Activated B cell treated with CpG ODN at 0.5 μM for 24 hours (primary cell): ENCODE results near the gene HHIPL1. TPM values are rescaled to one million over a fixed set of nuclear protein-coding genes. Genes with fewer than 3 reads are reported as not detected.

ENCODE experiments used
- ATAC-seq: fragments of 200-7000 bp; cut with Tn5 transposase; one replicate; pipeline ENCODE4 v1.10.0; 2021; ENCODE audit warnings: low read depth, mild to moderate bottlenecking, moderate library complexity
- CTCF ChIA-PET: fragments of 350-600 bp; sonication (Branson Sonifier 250); formaldehyde crosslinking; loops from one replicate; lab custom pipeline; 2021; ENCODE audit warnings: antibody characterized with exemption; lab: Charles Lee
- POLR2A ChIA-PET: fragments of 350-600 bp; sonication (Branson Sonifier 250); formaldehyde crosslinking; loops from one replicate; lab custom pipeline; 2021; ENCODE audit warnings: antibody characterized with exemption; lab: Charles Lee
- DNase-seq: peaks from one replicate; pipeline ENCODE4 v3.0.0; 2022
- H3K27ac Mint-ChIP-seq: one replicate; pipeline ENCODE4 v1.8.0; 2020; ENCODE audit warnings: mixed read lengths
- H3K27me3 Mint-ChIP-seq: one replicate; pipeline ENCODE4 v1.8.0; 2021; ENCODE audit warnings: mixed read lengths
- H3K36me3 Mint-ChIP-seq: one replicate; pipeline ENCODE4 v1.8.0; 2021; ENCODE audit warnings: low read depth, mixed read lengths
- H3K4me1 Mint-ChIP-seq: one replicate; pipeline ENCODE4 v1.8.0; 2021; ENCODE audit warnings: mixed read lengths
- H3K4me3 Mint-ChIP-seq: one replicate; pipeline ENCODE4 v1.8.0; 2020; ENCODE audit warnings: mild to moderate bottlenecking, mixed read lengths
- H3K9me3 Mint-ChIP-seq: one replicate; pipeline ENCODE4 v1.8.0; 2020; ENCODE audit warnings: mixed read lengths
- CTCF ChIP-seq: fragments of 200-600 bp; IDR thresholded peaks from one replicate; pipeline ENCODE4 v1.8.0; 2022; ENCODE audit warnings: antibody characterized with exemption, mild to moderate bottlenecking
- intact Hi-C: fragments of 100-400 bp; cut with micrococcal nuclease; formaldehyde crosslinking; loops from one replicate; pipeline ENCODE4 v1.15.1; 2024
- total RNA-seq: library from RNA; stranded (reverse); gene quantifications from 2 replicates; pipeline ENCODE4 v1.2.3, GENCODE V29; 2022

Gene HHIPL1
- total RNA-seq, 1 donor from 2014 or later = not detected

GRCh38 chr14:99676657-99677056, 31.7 kb downstream of the HHIPL1 start:
- TF ChIP-seq CTCF = no peak
- no peak overlapping the region for H3K27ac Mint-ChIP-seq
- H3K27me3 Mint-ChIP-seq = peaks cover 16% of the 10 kb centered on the region
- H3K4me3 Mint-ChIP-seq = no peak overlapping the region
- ChIA-PET POLR2A (no interaction called here), CTCF (no interaction called here)
- no peaks in the 10 kb centered on the region for H3K36me3 Mint-ChIP-seq
- intact Hi-C loops = no loop called here
- ATAC-seq = no peak
- peaks cover 6% of the 10 kb centered on the region for H3K4me1 Mint-ChIP-seq
- H3K9me3 Mint-ChIP-seq = peaks cover 7% of the 10 kb centered on the region
- no peak for DNase-seq

GRCh38 chr14:99677231-99678140, 32.6 kb downstream of the HHIPL1 start:
- no peak overlapping the region for H3K27ac Mint-ChIP-seq
- ChIA-PET CTCF (no interaction called here), POLR2A (no interaction called here)
- DNase-seq = no peak
- H3K4me1 Mint-ChIP-seq = peaks cover 5% of the 10 kb centered on the region
- peaks cover 16% of the 10 kb centered on the region for H3K27me3 Mint-ChIP-seq
- H3K4me3 Mint-ChIP-seq = no peak overlapping the region
- H3K9me3 Mint-ChIP-seq = peaks cover 7% of the 10 kb centered on the region
- no peaks in the 10 kb centered on the region for H3K36me3 Mint-ChIP-seq
- no peak for ATAC-seq
- no peak for TF ChIP-seq CTCF
- intact Hi-C loops = no loop called here

- Mint-ChIP-seq H3K4me3 (no peak overlapping the region), H3K36me3 (no peaks in the 10 kb centered on the region), H3K9me3 (peaks cover 7% of the 10 kb centered on the region), H3K27me3 (peaks cover 17% of the 10 kb centered on the region), H3K4me1 (peaks cover 5% of the 10 kb centered on the region), H3K27ac (no peak overlapping the region)
- no peak for TF ChIP-seq CTCF
- ChIA-PET CTCF (no interaction called here), POLR2A (no interaction called here)
- ATAC-seq = no peak
- intact Hi-C loops = no loop called here
- DNase-seq = no peak
Observed at GRCh38 chr14:99678198-99678597, 33.3 kb downstream of the HHIPL1 start.

- ChIA-PET POLR2A (interaction anchor here (0.6 kb wide), 1 partner anchor 40 kb away, joined by 6 read pairs; no protein-coding TSS in a partner anchor), CTCF (no interaction called here)
- Mint-ChIP-seq H3K4me1 (peaks cover 9% of the 10 kb centered on the region), H3K9me3 (peaks cover 7% of the 10 kb centered on the region), H3K27me3 (peaks cover 16% of the 10 kb centered on the region), H3K36me3 (peaks cover 3% of the 10 kb centered on the region), H3K4me3 (no peak overlapping the region), H3K27ac (no peak overlapping the region)
- ATAC-seq (no peak), DNase-seq (no peak)
- no peak for TF ChIP-seq CTCF
- intact Hi-C loops = no loop called here
Observed at GRCh38 chr14:99679111-99679510, 34.2 kb downstream of the HHIPL1 start.

- Mint-ChIP-seq H3K9me3 (peaks cover 7% of the 10 kb centered on the region), H3K27ac (no peak overlapping the region), H3K4me3 (no peak overlapping the region), H3K36me3 (peaks cover 3% of the 10 kb centered on the region), H3K4me1 (peaks cover 9% of the 10 kb centered on the region), H3K27me3 (peaks cover 11% of the 10 kb centered on the region)
- intact Hi-C loops = no loop called here
- no peak for TF ChIP-seq CTCF
- DNase-seq = no peak
- ATAC-seq = no peak
- ChIA-PET POLR2A (interaction anchor here (0.6 kb wide), 1 partner anchor 39 kb away, joined by 6 read pairs; no protein-coding TSS in a partner anchor), CTCF (interaction anchor here (1.0 kb wide), 1 partner anchor 206 kb away, joined by 4 read pairs; no protein-coding TSS in a partner anchor)
Observed at GRCh38 chr14:99679543-99679942, 34.6 kb downstream of the HHIPL1 start.
